Measurements from ENCODE around the gene DCAKD. TPM values are rescaled to one million over a fixed set of nuclear protein-coding genes. Genes with fewer than 3 reads are reported as not detected.

Gene DCAKD
- total RNA-seq (100 to 1,000 TPM in 2 of 9 donors, 10 to 100 TPM in 7; 53.1 to 115 (median 66.8) TPM), polyA plus RNA-seq (10 to 100 TPM; 34.9 to 40.6 (median 35.2) TPM)
- long read RNA-seq, donor 1, transcript DCAKD-202 (5 exons, 2,030 nt): major isoform, 5 of 12 reads
- long read RNA-seq, donor 1, partial matches to known transcripts: 0 of 12 reads
- long read RNA-seq, donor 1, other reads (novel, unspliced or antisense): 0 of 12 reads
- long read RNA-seq, donor 2, partial matches to known transcripts: 22 of 28 reads
- long read RNA-seq, donor 2, other reads (novel, unspliced or antisense): 0 of 28 reads
- long read RNA-seq, donor 3, partial matches to known transcripts: 71 of 93 reads
- long read RNA-seq, donor 3, other reads (novel, unspliced or antisense): 17 of 93 reads
- long read RNA-seq, donor 4, transcript DCAKD-202 (5 exons, 2,030 nt): major isoform, 5 of 16 reads
- long read RNA-seq, donor 4, partial matches to known transcripts: 0 of 16 reads
- long read RNA-seq, donor 4, other reads (novel, unspliced or antisense): 4 of 16 reads
- long read RNA-seq, donor 5, transcript DCAKD-208 (5 exons, 2,054 nt): minor isoform, 16 of 58 reads
- long read RNA-seq, donor 5, transcript DCAKD-205 (5 exons, 990 nt): minor isoform, 9 of 58 reads
- long read RNA-seq, donor 5, transcript DCAKD-202 (5 exons, 2,030 nt): major isoform, 23 of 58 reads
- long read RNA-seq, donor 5, partial matches to known transcripts: 0 of 58 reads
- long read RNA-seq, donor 5, other reads (novel, unspliced or antisense): 10 of 58 reads
- long read RNA-seq, donor 6, transcript DCAKD-202 (5 exons, 2,030 nt): major isoform, 13 of 21 reads
- long read RNA-seq, donor 6, partial matches to known transcripts: 0 of 21 reads
- long read RNA-seq, donor 6, other reads (novel, unspliced or antisense): 3 of 21 reads
- long read RNA-seq, donor 7, partial matches to known transcripts: 0 of 10 reads
- long read RNA-seq, donor 7, other reads (novel, unspliced or antisense): 0 of 10 reads
- long read RNA-seq, donor 8, transcript DCAKD-202 (5 exons, 2,030 nt): major isoform, 8 of 19 reads
- long read RNA-seq, donor 8, transcript DCAKD-205 (5 exons, 990 nt): minor isoform, 5 of 19 reads
- long read RNA-seq, donor 8, partial matches to known transcripts: 0 of 19 reads
- long read RNA-seq, donor 8, other reads (novel, unspliced or antisense): 0 of 19 reads
- long read RNA-seq, donor 9, partial matches to known transcripts: 0 of 3 reads
- long read RNA-seq, donor 9, other reads (novel, unspliced or antisense): 0 of 3 reads
- long read RNA-seq, donor 10, partial matches to known transcripts: 0 of 6 reads
- long read RNA-seq, donor 10, other reads (novel, unspliced or antisense): 0 of 6 reads

- Histone ChIP-seq H3K27ac (peak within 1 kb of the TSS; percentile 69 to 98 (median 87)), H3K36me3 (replicated peaks in 1 of 2) (no peaks in the 10 kb centered on the region), H3K27me3 (no peaks in the 10 kb centered on the region), H3K4me3 (peak within 1 kb of the TSS in 3 of 4 donors; percentile 13 to 70 (median 48)), H3K4me1 (replicated peaks in 1 of 2) (peaks cover 12 to 27% of the 10 kb centered on the region in 2 donors), H3K9me3 (replicated peaks in 1 of 3) (no peaks in the 10 kb centered on the region)
- DNase-seq: peak; percentile 93 to 96 (median 94)
- 0 to 1% (median 1%) methylated on average over 10 to 55 of the region's 56 CpGs for WGBS, 4 donors
- TF ChIP-seq POLR2A (IDR thresholded peaks at IDR 0.05): peak; percentile 78 to 89
- peak in 2 of 6 experiments; percentile 27 to 32 for TF ChIP-seq CTCF (IDR thresholded peaks at IDR 0.05)
- intact Hi-C loops (cut with DNase I): no loop called here
Measured at GRCh38 chr17:45051060-45051719, at the start of gene DCAKD. Gene DCAKD, minus strand, starts transcription at chr17:45051632. Its CDS starts 16,747 bp downstream, at chr17:45034885.

- 6 to 45% (median 32%) methylated on average over 4 to 9 of the region's 9 CpGs for WGBS, 4 donors
- H3K27ac ChIP-seq: peak overlapping the region in 3 of 5 donors; percentile 48 to 66 (median 56)
- intact Hi-C loops (cut with DNase I): loop anchor here in 1 of 2 donors (5.0 kb wide), 1 partner anchor 177 kb away; no protein-coding TSS in a partner anchor
- H3K9me3 ChIP-seq (replicated peaks in 1 of 3): no peaks in the 10 kb centered on the region
- DNase-seq: peak; percentile 88 to 98 (median 95)
- H3K4me3 ChIP-seq: no peak overlapping the region
- H3K4me1 ChIP-seq (replicated peaks in 1 of 2): peaks cover 13 to 46% of the 10 kb centered on the region in 2 donors
- H3K36me3 ChIP-seq (replicated peaks in 1 of 2): peaks cover 0 to 74% of the 10 kb centered on the region in 2 donors
- no peaks in the 10 kb centered on the region for H3K27me3 ChIP-seq
- peak; percentile 82 to 93 (median 90) for TF ChIP-seq CTCF (IDR thresholded peaks at IDR 0.05)
- TF ChIP-seq POLR2A (IDR thresholded peaks at IDR 0.05): no peak
Measured at GRCh38 chr17:45098869-45099616, 47.6 kb upstream of the DCAKD start.

GRCh38 chr17:45098081-45098868, 46.8 kb upstream of the DCAKD start:
- no peak overlapping the region for H3K4me3 ChIP-seq
- H3K9me3 ChIP-seq (replicated peaks in 1 of 3): no peaks in the 10 kb centered on the region
- peaks cover 0 to 72% of the 10 kb centered on the region in 2 donors for H3K36me3 ChIP-seq (replicated peaks in 1 of 2)
- H3K27ac ChIP-seq: peak overlapping the region in 3 of 5 donors; percentile 41 to 66 (median 56)
- DNase-seq: no peak
- WGBS, 4 donors: 85 to 91% (median 89%) methylated on average over 12 to 13 of the region's 13 CpGs
- TF ChIP-seq POLR2A (IDR thresholded peaks at IDR 0.05): no peak
- no peak for TF ChIP-seq CTCF (IDR thresholded peaks at IDR 0.05)
- intact Hi-C loops (cut with DNase I): loop anchor here in 1 of 2 donors (5.0 kb wide), 1 partner anchor 176 kb away; no protein-coding TSS in a partner anchor
- H3K27me3 ChIP-seq: no peaks in the 10 kb centered on the region
- peaks cover 20 to 54% of the 10 kb centered on the region in 2 donors for H3K4me1 ChIP-seq (replicated peaks in 1 of 2)

All from adrenal gland (tissue), 19 donors.